Left lung (tissue), 10 donors: Measurements from ENCODE around the gene PEX13. TPM values are rescaled to one million over a fixed set of nuclear protein-coding genes. Genes with fewer than 3 reads are reported as not detected.

Experiments used
- ATAC-seq: fragments of 200-7000 bp; cut with Tn5 transposase; one replicate; pipeline ENCODE4 v1.9.1; 2020; ENCODE audit warnings: moderate library complexity
- DNase-seq, 4 donors: peaks; one replicate each; pipeline ENCODE4 v3.0.0-alpha.2; 2013 to 2020
- H3K27ac ChIP-seq, 2 donors: fragments of 200-600 bp; sonication (generic) in 1 of 2; one replicate each; pipeline versions ENCODE4 v1.5.0 to v1.8.0; 2020 to 2021
- H3K27me3 ChIP-seq, 2 donors: fragments of 200-600 bp; sonication (generic) in 1 of 2; one replicate each; pipeline versions ENCODE4 v1.5.0 to v1.8.0; 2020 to 2021
- H3K36me3 ChIP-seq, 2 donors: fragments of 200-600 bp; sonication (generic) in 1 of 2; one replicate each; pipeline versions ENCODE4 v1.5.0 to v1.8.0; 2020 to 2021
- H3K4me1 ChIP-seq, 2 donors: fragments of 200-600 bp; one replicate each; pipeline ENCODE4 v1.8.0; 2021
- H3K4me3 ChIP-seq, 2 donors: fragments of 200-600 bp; sonication (generic) in 1 of 2; one replicate each; pipeline versions ENCODE4 v1.5.0 to v1.8.0; 2020 to 2021; ENCODE audit warnings: mild to moderate bottlenecking in 1 of 2
- H3K9me3 ChIP-seq, 2 donors: fragments of 200-600 bp; sonication (generic) in 1 of 2; one replicate each; pipeline versions ENCODE4 v1.5.0 to v1.8.0; 2020 to 2021
- CTCF ChIP-seq, 2 donors: fragments of 200-600 bp; sonication (generic) in 1 of 2; IDR thresholded peaks; one replicate each; pipeline versions ENCODE4 v1.5.0 to v1.8.0; 2021; ENCODE audit warnings: antibody characterized with exemption in 2 of 2
- intact Hi-C, 2 donors: fragments of 100-400 bp; cut with DNase I; formaldehyde crosslinking; loops; one replicate each; pipeline versions ENCODE4 v1.11.2 to v1.14.2; 2022
- polyA plus RNA-seq, 6 donors: library from polyadenylated mRNA; unstranded; fragments of 120-200 nt; gene quantifications; one replicate each; pipeline ENCODE4 v1.2.1, GENCODE V29; 2013; ENCODE audit not compliant: insufficient read length in 6 of 6
- total RNA-seq, 2 donors: library from RNA; stranded (reverse); fragmentation: NEBNext Ultra II Directional; extraction: Animal tissue kit (Norgen Biotek cat#: 25700); gene quantifications; one replicate each; pipeline ENCODE4 v1.2.1, GENCODE V29; 2021
- donor health status: DM: no; HTN: yes; CAD: no.
- donor health status: DM: no; HTN: no; CAD: no.

Gene PEX13
- total and polyA plus RNA-seq, 8 donors = 24.7 to 31.4 (median 28.5) TPM

- Histone ChIP-seq H3K4me1 (no peaks in the 10 kb centered on the region), H3K27ac (no peak overlapping the region), H3K36me3 (peaks cover 0 to 27% of the 10 kb centered on the region in 2 donors), H3K4me3 (no peak overlapping the region), H3K9me3 (no peaks in the 10 kb centered on the region), H3K27me3 (no peaks in the 10 kb centered on the region)
- intact Hi-C loops = no loop called here
- DNase-seq (no peak), ATAC-seq (no peak)
- TF ChIP-seq CTCF (IDR thresholded peaks at IDR 0.05) = no peak
These were observed 41.9 kb downstream of the PEX13 start for GRCh38 chr2:61059382-61059781.

- H3K4me3 ChIP-seq = peak within 1 kb of the TSS; percentile 89 to 98
- ATAC-seq (peak; percentile 99), DNase-seq (peak; percentile 82 to 97 (median 90))
- H3K4me1 ChIP-seq = peaks cover 0 to 18% of the 10 kb centered on the region in 2 donors
- peak in 1 of 2 donors; percentile 29 for TF ChIP-seq CTCF (IDR thresholded peaks at IDR 0.05)
- peaks cover 0 to 4% of the 10 kb centered on the region in 2 donors for H3K36me3 ChIP-seq
- H3K27me3 ChIP-seq = no peaks in the 10 kb centered on the region
- H3K9me3 ChIP-seq = no peaks in the 10 kb centered on the region
- intact Hi-C loops = no loop called here
- H3K27ac ChIP-seq = peak within 1 kb of the TSS; percentile 84 to 87
These were observed 48.5 kb downstream of the PEX13 start, which contains the start of gene SANBR for GRCh38 chr2:61065714-61066709. Gene SANBR, plus strand, starts transcription at chr2:61065871. Its CDS starts 4,480 bp downstream, at chr2:61070351.

DNA sequence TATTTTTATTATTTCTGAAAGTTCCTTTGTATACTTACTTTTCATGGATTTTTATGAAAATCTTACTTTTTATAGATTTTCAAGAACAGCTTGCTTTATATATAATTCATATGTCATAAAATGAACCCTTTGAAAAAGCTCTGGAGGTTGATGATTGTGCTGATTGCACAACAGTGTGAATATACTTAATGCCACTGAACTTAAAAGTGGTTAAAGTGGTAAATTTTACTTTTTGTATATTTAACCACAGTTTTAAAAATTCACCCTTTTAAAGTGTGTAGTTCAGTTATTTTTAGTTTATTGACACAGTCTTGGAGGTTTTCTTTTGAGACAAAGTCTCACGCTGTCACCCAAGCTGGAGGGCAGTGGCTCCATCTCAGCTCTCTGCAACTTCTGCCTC lies 56.6 kb downstream of the PEX13 start:
- no peaks in the 10 kb centered on the region for H3K27me3 ChIP-seq
- intact Hi-C loops = no loop called here
- no peak for DNase-seq
- TF ChIP-seq CTCF (IDR thresholded peaks at IDR 0.05) = no peak
- no peak overlapping the region for H3K4me3 ChIP-seq
- H3K27ac ChIP-seq = no peak overlapping the region
- no peak for ATAC-seq
- H3K4me1 ChIP-seq = no peaks in the 10 kb centered on the region
- H3K36me3 ChIP-seq = peaks cover 0 to 54% of the 10 kb centered on the region in 2 donors
- no peaks in the 10 kb centered on the region for H3K9me3 ChIP-seq

- peaks cover 0 to 63% of the 10 kb centered on the region in 2 donors for H3K36me3 ChIP-seq
- no peaks in the 10 kb centered on the region for H3K4me1 ChIP-seq
These were observed 68.4 kb downstream of the PEX13 start for GRCh38 chr2:61085883-61086282.

More at GRCh38 chr2:61085883-61086282, 68.4 kb downstream of the PEX13 start:
- intact Hi-C loops = no loop called here
- ATAC-seq (no peak), DNase-seq (no peak)
- H3K4me3 ChIP-seq = no peak overlapping the region
- H3K27ac ChIP-seq = no peak overlapping the region
- H3K27me3 ChIP-seq = no peaks in the 10 kb centered on the region
- no peak for TF ChIP-seq CTCF (IDR thresholded peaks at IDR 0.05)
- no peaks in the 10 kb centered on the region for H3K9me3 ChIP-seq
